Keratinocyte (primary cell): Measurements from ENCODE around the gene TAB2.

Experiments
- EZH2 ChIP-seq: IDR thresholded peaks from one replicate; pipeline ENCODE4 v1.6.1; 2012; ENCODE audit warnings: inconsistent platforms, mild to moderate bottlenecking, low read length, moderate library complexity
- TF ChIP-seq, protein P1 (sequence below), 3 experiments: IDR thresholded peaks in 1 of 3; conservative IDR thresholded peaks in 1 of 3; optimal IDR thresholded peaks in 1 of 3; 2 replicates in 2 of 3; 3 replicates in 1 of 3; pipeline versions ENCODE3 to v1.5.1; 2011; ENCODE audit warnings: low read length in 3 of 3, mild to moderate bottlenecking in 3 of 3, moderate library complexity in 2 of 3, control low read depth in 1 of 3, inconsistent platforms in 1 of 3; ENCODE audit not compliant: insufficient read depth in 2 of 3; ENCODE audit errors: extremely low read depth in 1 of 3

DNA sequence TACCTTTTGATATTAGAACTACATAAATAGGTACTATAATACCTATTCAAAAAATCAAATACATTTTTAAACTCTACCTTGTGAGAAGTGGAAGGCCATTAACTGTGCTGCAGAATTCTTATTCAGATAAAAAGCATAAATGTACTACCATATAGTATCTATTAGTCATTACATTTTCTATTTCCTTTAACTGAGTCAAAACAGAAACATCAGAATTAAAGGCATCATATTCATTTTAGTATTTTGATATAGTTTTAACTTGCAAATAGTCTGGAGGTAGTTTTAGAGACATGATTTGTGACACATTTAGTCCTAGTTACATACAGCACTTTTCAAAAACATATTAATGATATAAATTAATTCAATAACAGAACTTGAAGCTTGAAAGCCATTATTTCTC, 39.9 kb upstream of the TAB2 start:
- TF ChIP-seq, protein P1, sequence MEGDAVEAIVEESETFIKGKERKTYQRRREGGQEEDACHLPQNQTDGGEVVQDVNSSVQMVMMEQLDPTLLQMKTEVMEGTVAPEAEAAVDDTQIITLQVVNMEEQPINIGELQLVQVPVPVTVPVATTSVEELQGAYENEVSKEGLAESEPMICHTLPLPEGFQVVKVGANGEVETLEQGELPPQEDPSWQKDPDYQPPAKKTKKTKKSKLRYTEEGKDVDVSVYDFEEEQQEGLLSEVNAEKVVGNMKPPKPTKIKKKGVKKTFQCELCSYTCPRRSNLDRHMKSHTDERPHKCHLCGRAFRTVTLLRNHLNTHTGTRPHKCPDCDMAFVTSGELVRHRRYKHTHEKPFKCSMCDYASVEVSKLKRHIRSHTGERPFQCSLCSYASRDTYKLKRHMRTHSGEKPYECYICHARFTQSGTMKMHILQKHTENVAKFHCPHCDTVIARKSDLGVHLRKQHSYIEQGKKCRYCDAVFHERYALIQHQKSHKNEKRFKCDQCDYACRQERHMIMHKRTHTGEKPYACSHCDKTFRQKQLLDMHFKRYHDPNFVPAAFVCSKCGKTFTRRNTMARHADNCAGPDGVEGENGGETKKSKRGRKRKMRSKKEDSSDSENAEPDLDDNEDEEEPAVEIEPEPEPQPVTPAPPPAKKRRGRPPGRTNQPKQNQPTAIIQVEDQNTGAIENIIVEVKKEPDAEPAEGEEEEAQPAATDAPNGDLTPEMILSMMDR (optimal IDR thresholded peaks at IDR 0.05 in 1 of 3, IDR thresholded peaks at IDR 0.05 in 1 of 3, conservative IDR thresholded peaks at IDR 0.05 in 1 of 3; ENCODE audit: extremely low read depth in 1 of 3, insufficient read depth in 2 of 3, low read length in 3 of 3), result no peak
- TF ChIP-seq EZH2, result no peak
